B cell (primary cell): Measurements from ENCODE around the gene PARD3.

Source experiments
- CTCF ChIP-seq: fragments of 200-600 bp; IDR thresholded peaks from one replicate; pipeline ENCODE4 v1.8.0; 2022; ENCODE audit warnings: antibody characterized with exemption, mild to moderate bottlenecking
- EZH2 ChIP-seq: IDR thresholded peaks from 2 replicates; pipeline ENCODE4 v1.6.1; 2012; ENCODE audit warnings: borderline replicate concordance, low read depth, mild to moderate bottlenecking, moderate library complexity, low read length; ENCODE audit not compliant: insufficient read depth, poor library complexity, severe bottlenecking

GRCh38 chr10:34845070-34845469 lies 30.0 kb upstream of the PARD3 start:
- TF ChIP-seq CTCF, result no peak
- TF ChIP-seq EZH2, result no peak
